ENCODE measurements around the gene PLA2G6.

DNA sequence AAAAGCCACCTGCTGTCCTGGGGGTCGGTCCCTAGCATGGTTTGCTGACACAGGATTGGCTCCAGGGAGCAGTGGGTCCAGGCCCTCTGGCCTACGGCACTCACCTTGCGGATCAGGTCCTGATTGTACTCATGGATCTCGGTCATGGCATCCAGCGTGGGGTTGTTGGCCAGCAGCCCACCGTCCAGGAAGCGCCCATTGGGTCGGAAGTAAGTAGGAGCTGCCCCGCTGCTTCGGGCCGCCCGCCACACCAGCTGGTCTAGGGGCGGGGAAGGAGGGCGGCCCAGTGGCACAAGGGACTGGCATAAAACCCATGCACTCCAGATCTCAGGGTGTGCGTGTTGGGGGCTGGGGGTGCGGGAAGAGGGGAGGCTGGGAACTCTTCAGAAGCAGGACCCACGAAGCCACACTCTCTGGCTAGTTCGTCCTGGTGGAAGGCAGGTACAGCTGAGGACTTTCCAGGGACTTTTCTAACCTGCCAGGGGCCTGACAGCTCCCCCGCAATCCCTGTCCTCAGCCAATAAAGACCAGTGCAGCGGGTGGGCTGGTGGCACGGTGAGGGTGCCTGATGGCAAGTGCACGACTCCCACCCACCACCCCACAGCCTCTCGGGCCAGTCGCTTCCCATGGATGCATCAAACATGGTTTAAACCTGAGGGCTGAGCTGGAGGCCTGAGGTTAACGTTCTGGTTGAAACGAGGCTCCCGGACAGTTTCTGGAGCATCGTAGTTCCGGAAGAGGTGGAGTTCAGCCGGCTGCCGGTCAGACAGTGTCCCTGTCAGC is 66.0 kb downstream of the PLA2G6 start:
- TF ChIP-seq, protein P1, sequence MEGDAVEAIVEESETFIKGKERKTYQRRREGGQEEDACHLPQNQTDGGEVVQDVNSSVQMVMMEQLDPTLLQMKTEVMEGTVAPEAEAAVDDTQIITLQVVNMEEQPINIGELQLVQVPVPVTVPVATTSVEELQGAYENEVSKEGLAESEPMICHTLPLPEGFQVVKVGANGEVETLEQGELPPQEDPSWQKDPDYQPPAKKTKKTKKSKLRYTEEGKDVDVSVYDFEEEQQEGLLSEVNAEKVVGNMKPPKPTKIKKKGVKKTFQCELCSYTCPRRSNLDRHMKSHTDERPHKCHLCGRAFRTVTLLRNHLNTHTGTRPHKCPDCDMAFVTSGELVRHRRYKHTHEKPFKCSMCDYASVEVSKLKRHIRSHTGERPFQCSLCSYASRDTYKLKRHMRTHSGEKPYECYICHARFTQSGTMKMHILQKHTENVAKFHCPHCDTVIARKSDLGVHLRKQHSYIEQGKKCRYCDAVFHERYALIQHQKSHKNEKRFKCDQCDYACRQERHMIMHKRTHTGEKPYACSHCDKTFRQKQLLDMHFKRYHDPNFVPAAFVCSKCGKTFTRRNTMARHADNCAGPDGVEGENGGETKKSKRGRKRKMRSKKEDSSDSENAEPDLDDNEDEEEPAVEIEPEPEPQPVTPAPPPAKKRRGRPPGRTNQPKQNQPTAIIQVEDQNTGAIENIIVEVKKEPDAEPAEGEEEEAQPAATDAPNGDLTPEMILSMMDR (IDR thresholded peaks at IDR 0.05): no peak
- no peak for TF ChIP-seq POLR2A (IDR thresholded peaks at IDR 0.05)
